Lower leg skin (tissue), 3 donors: ENCODE measurements around the gene ZFHX3.

Experiments
- POLR2A ChIP-seq, 2 donors: fragments of 450-650 bp; IDR thresholded peaks; one replicate each; pipeline ENCODE4 v1.6.1; 2016 to 2017; ENCODE audit warnings: antibody characterized with exemption in 2 of 2, mild to moderate bottlenecking in 1 of 2, moderate library complexity in 1 of 2
- TF ChIP-seq, protein P1 (sequence below), 3 donors: fragments of 450-650 bp; IDR thresholded peaks; one replicate each; pipeline ENCODE4 v1.5.1; 2016; ENCODE audit warnings: antibody characterized with exemption in 3 of 3, mild to moderate bottlenecking in 3 of 3, moderate library complexity in 2 of 3

- TF ChIP-seq POLR2A (IDR thresholded peaks at IDR 0.05): no peak
- TF ChIP-seq, protein P1, sequence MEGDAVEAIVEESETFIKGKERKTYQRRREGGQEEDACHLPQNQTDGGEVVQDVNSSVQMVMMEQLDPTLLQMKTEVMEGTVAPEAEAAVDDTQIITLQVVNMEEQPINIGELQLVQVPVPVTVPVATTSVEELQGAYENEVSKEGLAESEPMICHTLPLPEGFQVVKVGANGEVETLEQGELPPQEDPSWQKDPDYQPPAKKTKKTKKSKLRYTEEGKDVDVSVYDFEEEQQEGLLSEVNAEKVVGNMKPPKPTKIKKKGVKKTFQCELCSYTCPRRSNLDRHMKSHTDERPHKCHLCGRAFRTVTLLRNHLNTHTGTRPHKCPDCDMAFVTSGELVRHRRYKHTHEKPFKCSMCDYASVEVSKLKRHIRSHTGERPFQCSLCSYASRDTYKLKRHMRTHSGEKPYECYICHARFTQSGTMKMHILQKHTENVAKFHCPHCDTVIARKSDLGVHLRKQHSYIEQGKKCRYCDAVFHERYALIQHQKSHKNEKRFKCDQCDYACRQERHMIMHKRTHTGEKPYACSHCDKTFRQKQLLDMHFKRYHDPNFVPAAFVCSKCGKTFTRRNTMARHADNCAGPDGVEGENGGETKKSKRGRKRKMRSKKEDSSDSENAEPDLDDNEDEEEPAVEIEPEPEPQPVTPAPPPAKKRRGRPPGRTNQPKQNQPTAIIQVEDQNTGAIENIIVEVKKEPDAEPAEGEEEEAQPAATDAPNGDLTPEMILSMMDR (IDR thresholded peaks at IDR 0.05): no peak
Observed at GRCh38 chr16:72786606-72787005, 261.3 kb downstream of the ZFHX3 start.
